Tibial nerve (tissue), 4 donors: ENCODE data around the gene ADD2.

Experiments
- EP300 ChIP-seq, 2 donors: sonication (generic); formaldehyde crosslinking; IDR thresholded peaks; one replicate each; pipeline ENCODE4 v1.6.1; 2017; ENCODE audit warnings: antibody characterized with exemption in 2 of 2, mild to moderate bottlenecking in 1 of 2
- POLR2A ChIP-seq, 2 donors: fragments of 450-650 bp; IDR thresholded peaks; one replicate each; pipeline ENCODE4 v1.6.1; 2017; ENCODE audit warnings: antibody characterized with exemption in 2 of 2, mild to moderate bottlenecking in 2 of 2, moderate library complexity in 2 of 2
- TF ChIP-seq, protein P1 (sequence below), 5 experiments: fragments of 200-600 bp in 3 of 5; fragments of 450-650 bp in 2 of 5; sonication (generic) in 3 of 5; IDR thresholded peaks; one replicate each; pipeline ENCODE4 v1.5.1; 2016 to 2019; ENCODE audit warnings: antibody characterized with exemption in 5 of 5, mild to moderate bottlenecking in 3 of 5, moderate library complexity in 2 of 5

DNA sequence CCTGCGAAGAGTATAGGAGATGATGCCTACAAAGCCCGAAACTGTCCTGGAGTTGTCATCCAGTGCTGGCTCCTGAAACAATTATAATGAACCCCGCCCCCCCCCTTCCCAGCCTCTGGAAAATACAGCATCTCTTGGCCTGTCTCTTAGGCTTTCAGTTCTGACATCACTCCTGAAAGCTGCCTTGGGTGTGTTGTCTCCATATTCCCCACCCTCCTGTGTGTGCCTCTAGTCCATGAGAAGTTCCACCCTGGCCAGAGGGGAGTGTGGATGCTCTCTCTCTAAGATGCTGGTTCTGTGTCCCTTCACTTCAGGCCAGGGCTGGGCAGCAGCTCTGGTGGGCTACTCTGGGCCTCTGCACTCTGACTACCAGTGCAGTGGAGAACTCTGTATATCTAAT, 155.4 kb downstream of the ADD2 start:
- TF ChIP-seq, protein P1, sequence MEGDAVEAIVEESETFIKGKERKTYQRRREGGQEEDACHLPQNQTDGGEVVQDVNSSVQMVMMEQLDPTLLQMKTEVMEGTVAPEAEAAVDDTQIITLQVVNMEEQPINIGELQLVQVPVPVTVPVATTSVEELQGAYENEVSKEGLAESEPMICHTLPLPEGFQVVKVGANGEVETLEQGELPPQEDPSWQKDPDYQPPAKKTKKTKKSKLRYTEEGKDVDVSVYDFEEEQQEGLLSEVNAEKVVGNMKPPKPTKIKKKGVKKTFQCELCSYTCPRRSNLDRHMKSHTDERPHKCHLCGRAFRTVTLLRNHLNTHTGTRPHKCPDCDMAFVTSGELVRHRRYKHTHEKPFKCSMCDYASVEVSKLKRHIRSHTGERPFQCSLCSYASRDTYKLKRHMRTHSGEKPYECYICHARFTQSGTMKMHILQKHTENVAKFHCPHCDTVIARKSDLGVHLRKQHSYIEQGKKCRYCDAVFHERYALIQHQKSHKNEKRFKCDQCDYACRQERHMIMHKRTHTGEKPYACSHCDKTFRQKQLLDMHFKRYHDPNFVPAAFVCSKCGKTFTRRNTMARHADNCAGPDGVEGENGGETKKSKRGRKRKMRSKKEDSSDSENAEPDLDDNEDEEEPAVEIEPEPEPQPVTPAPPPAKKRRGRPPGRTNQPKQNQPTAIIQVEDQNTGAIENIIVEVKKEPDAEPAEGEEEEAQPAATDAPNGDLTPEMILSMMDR (IDR thresholded peaks at IDR 0.05): no peak
- no peak for TF ChIP-seq POLR2A (IDR thresholded peaks at IDR 0.05)
- no peak for TF ChIP-seq EP300 (IDR thresholded peaks at IDR 0.05)
